ENCODE data around the gene ATP2B2. TPM values are rescaled to one million over a fixed set of nuclear protein-coding genes. Genes with fewer than 3 reads are reported as not detected.

ATP2B2 gene
- polyA plus RNA-seq, 3 donors, result not detected

GRCh38 chr3:10489746-10490483 is 15.5 kb downstream of the ATP2B2 start:
- peaks cover 0 to 5% (median 0%) of the 10 kb centered on the region in 3 donors for H3K27me3 Mint-ChIP-seq (ENCODE audit: low read depth in 3 of 3)
- 93% methylated on average over 7 of the region's 10 CpGs for WGBS (ENCODE audit: insufficient coverage)
- H3K4me1 ChIP-seq (ENCODE audit: control insufficient read depth in 1 of 2, insufficient read depth in 2 of 2, low read length in 2 of 2), result no peaks in the 10 kb centered on the region
- H3K27me3 ChIP-seq (ENCODE audit: control insufficient read depth in 2 of 2, insufficient read depth in 2 of 2, low read length in 2 of 2), result no peaks in the 10 kb centered on the region
- no peaks in the 10 kb centered on the region for H3K36me3 Mint-ChIP-seq
- H3K4me1 Mint-ChIP-seq, result no peaks in the 10 kb centered on the region
- no peak overlapping the region for H3K27ac ChIP-seq (ENCODE audit: low read depth in 1 of 2, low read length in 2 of 2)
- intact Hi-C loops (cut with micrococcal nuclease), result no loop called here
- no peak overlapping the region for H3K4me2 ChIP-seq (replicated peaks; ENCODE audit: extremely low read depth, low read length, poor library complexity, severe bottlenecking)
- no peak overlapping the region for H3K9ac ChIP-seq (ENCODE audit: insufficient read depth, low read length, poor library complexity, severe bottlenecking)
- H2AFZ ChIP-seq (ENCODE audit: insufficient read depth, low read depth, low read length, poor library complexity, severe bottlenecking), result no peak overlapping the region
- H4K20me1 ChIP-seq (ENCODE audit: insufficient read depth, low read length), result no peaks in the 10 kb centered on the region
- H3K4me3 ChIP-seq (replicated peaks in 1 of 3; ENCODE audit: low read depth in 2 of 3, low read length in 3 of 3), result no peak overlapping the region
- no peak overlapping the region for H3K27ac Mint-ChIP-seq
- no peaks in the 10 kb centered on the region for H3K9me3 ChIP-seq (replicated peaks in 1 of 2; ENCODE audit: control insufficient read depth in 1 of 2, insufficient read depth in 1 of 2, low read length in 2 of 2)
- peaks cover 0 to 2% (median 0%) of the 10 kb centered on the region in 7 donors for H3K9me3 Mint-ChIP-seq
- no peak for TF ChIP-seq CTCF (IDR thresholded peaks at IDR 0.05)
- no peaks in the 10 kb centered on the region for H3K79me2 ChIP-seq (ENCODE audit: insufficient read depth, low read length)
- H3K36me3 ChIP-seq (replicated peaks in 1 of 2; ENCODE audit: control insufficient read depth in 1 of 2, insufficient read depth in 2 of 2, low read length in 2 of 2), result no peaks in the 10 kb centered on the region
- DNase-seq, result no peak
- no peak overlapping the region for H3K4me3 Mint-ChIP-seq

- intact Hi-C loops (cut with micrococcal nuclease), result no loop called here
- H3K36me3 Mint-ChIP-seq, result no peaks in the 10 kb centered on the region
- no peak overlapping the region for H3K4me3 Mint-ChIP-seq
- no peaks in the 10 kb centered on the region for H3K9me3 ChIP-seq (replicated peaks in 1 of 2; ENCODE audit: control insufficient read depth in 1 of 2, insufficient read depth in 1 of 2, low read length in 2 of 2)
- no peak for TF ChIP-seq CTCF (IDR thresholded peaks at IDR 0.05)
- no peaks in the 10 kb centered on the region for H3K4me1 Mint-ChIP-seq
- H3K4me3 ChIP-seq (replicated peaks in 1 of 3; ENCODE audit: low read depth in 2 of 3, low read length in 3 of 3), result no peak overlapping the region
- H3K27me3 ChIP-seq (ENCODE audit: control insufficient read depth in 2 of 2, insufficient read depth in 2 of 2, low read length in 2 of 2), result no peaks in the 10 kb centered on the region
- no peak overlapping the region for H3K4me2 ChIP-seq (replicated peaks; ENCODE audit: extremely low read depth, low read length, poor library complexity, severe bottlenecking)
- H3K4me1 ChIP-seq (ENCODE audit: control insufficient read depth in 1 of 2, insufficient read depth in 2 of 2, low read length in 2 of 2), result no peaks in the 10 kb centered on the region
- WGBS (ENCODE audit: insufficient coverage), result 100% methylated on average over 2 of the region's 4 CpGs
- no peak for DNase-seq
- no peak overlapping the region for H3K27ac ChIP-seq (ENCODE audit: low read depth in 1 of 2, low read length in 2 of 2)
- H3K79me2 ChIP-seq (ENCODE audit: insufficient read depth, low read length), result no peaks in the 10 kb centered on the region
- no peak overlapping the region for H2AFZ ChIP-seq (ENCODE audit: insufficient read depth, low read depth, low read length, poor library complexity, severe bottlenecking)
- no peaks in the 10 kb centered on the region for H3K36me3 ChIP-seq (replicated peaks in 1 of 2; ENCODE audit: control insufficient read depth in 1 of 2, insufficient read depth in 2 of 2, low read length in 2 of 2)
- no peaks in the 10 kb centered on the region for H3K9me3 Mint-ChIP-seq
- H4K20me1 ChIP-seq (ENCODE audit: insufficient read depth, low read length), result no peaks in the 10 kb centered on the region
- H3K9ac ChIP-seq (ENCODE audit: insufficient read depth, low read length, poor library complexity, severe bottlenecking), result no peak overlapping the region
- H3K27me3 Mint-ChIP-seq (ENCODE audit: low read depth in 3 of 3), result peaks cover 0 to 5% (median 2%) of the 10 kb centered on the region in 3 donors
- H3K27ac Mint-ChIP-seq, result peak overlapping the region in 1 of 7 donors; percentile 5
Observed at GRCh38 chr3:10487988-10488633, 17.3 kb downstream of the ATP2B2 start.
